ENCODE measurements around the gene OLFM1.

DNA sequence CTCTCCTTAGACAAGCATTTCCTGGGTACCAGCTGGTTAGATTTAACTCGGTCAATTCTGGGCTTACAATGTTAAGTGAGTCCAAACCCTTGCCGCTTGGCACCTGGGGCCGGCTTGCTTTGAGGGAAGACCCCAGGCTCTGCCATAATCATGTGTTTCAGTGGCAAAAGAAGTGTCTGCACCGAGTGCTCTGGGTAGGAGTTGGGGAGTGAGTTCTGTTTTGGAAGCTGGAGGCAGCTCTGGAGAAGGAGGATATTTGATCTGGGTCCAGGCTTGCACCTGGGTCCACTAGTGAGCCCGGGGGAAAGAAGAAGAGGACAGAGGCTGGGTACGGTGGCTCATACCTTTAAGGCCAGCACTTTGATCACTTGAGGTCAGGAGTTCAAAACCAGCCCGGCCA lies 8.4 kb upstream of the OLFM1 start:
- TF ChIP-seq ZNF274 (IDR thresholded peaks at IDR 0.05; ENCODE audit: low read depth, low read length) (no peak), YY1 (IDR thresholded peaks at IDR 0.05; ENCODE audit: insufficient read depth, insufficient read length) (no peak)

All from NT2/D1 (cell line).